ENCODE results near the gene DCPS. TPM values are rescaled to one million over a fixed set of nuclear protein-coding genes. Genes with fewer than 3 reads are reported as not detected.
"Not testable (repeated sequence)": the region's sequence is repeated elsewhere in the genome, so short reads cannot be mapped to it uniquely, and the experiment has no call there.

Gene DCPS
- total RNA-seq, 1 donor from 2014 or later: 10.7 TPM

DNA sequence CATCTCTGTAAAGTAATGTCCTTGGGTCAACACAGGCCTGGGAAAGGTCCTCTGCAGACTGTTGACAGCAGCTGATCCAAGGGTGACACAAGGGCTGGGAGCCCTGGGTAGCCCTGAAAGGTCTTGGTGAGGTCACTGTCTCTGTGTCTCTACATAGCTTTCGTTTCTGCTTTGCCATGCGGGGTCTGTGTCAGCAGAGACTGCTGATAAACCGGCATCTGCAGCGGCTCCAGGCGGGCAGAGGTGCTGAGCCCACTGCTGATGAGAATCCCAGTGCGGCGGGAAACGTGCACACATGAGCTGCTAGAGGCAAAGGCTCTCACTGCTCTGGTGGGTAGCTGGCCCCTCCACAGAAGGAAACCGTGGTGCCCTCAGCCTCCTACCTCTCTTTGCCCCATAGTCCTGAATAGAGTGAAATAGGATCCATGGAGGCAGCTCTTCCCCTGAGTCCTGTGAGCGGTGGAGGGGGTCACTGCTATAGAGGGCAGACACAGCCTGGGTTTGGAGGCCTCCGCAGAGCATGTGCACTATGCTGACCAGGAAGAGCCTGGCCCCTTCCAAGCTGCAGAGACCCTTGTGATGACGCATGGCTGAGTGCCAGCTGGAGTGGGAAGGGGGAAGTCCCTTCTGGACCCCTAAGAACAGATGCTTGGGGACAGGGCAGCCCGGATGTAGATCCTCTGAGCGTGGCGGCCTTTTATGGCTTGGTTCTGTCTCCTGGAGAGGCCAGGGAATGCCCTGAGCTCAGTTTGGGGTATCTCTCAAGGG, 33.8 kb downstream of the DCPS start:
- intact Hi-C loops (cut with DNase I): no loop called here
- DNase-seq (peak; percentile 40), ATAC-seq (ENCODE audit: poor library complexity) (no peak)

DNA sequence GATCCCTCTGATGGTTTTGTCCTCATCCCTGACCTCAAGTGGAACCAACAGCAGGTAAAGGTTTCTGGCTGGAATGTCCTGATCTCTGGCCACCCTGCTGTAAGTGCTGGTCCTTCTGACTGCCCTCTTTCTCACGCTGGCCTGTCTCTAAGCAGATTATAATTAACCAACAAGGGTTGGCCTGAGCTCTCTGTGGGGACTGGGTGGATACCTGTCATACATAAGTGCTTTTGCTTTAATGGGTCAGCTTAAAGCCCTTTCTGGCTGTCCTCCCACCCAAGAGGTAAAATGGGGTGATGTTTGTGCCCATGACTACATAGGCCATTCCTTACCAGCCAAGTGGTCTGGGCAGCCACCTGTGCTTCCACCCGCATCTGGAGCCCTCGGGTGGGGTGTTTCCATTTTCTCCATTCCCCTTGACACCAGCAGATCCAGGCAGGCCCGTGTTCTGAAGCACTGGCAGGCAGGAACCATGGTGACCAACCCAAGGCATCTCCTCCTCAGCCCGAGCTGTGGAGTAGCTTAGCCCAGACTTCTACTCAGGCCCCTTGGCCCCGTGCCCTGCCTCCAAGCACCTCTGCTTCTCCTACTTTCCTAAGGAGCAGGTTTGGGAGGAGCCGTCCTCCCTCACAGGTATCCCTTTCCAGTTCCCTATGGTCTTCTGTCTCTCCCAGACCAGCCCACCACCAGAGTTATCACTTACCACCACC, 34.6 kb downstream of the DCPS start:
- ATAC-seq (ENCODE audit: poor library complexity) (no peak), DNase-seq (peak; percentile 34)
- intact Hi-C loops (cut with DNase I): no loop called here

DNA sequence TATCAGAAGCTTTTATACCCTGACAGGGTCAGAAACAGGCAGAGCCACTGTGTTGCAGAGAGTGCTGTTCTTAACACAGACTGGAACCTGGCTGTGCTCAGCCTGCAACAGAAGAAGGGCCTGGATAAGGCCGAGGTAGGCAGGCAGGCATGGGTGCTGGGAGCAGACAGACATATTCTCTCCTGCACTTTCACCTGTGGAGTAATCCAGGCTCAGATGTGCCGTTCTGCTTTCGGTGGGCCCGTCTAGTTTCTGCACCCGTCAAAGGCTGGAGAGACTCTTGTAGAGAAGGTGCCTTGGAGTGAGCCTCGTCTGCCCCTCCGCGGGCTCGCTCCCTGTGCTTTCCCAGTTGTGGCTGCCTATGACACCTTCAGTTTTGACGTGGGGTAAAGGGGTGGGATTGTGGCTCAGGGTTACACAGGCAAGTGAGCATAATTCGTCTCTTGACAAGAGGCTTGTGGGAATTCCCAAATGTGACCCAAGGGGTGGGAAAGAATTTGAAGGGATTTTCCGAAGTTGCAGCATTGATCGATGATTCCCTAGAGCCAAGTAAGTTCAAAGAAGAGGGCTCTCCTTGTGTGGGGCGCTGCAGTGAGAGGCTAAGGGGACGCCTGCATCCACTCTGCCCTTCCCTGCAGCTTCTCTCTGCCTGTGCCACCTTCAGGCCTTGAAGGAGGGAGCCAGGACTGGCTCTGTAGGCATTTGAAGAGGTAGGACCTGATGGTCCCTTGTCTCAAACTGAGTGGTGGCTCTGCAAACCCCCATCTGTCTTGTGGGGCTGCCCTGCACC, 35.4 kb downstream of the DCPS start:
- peak; percentile 28 for DNase-seq
- intact Hi-C loops (cut with DNase I): no loop called here
- no peak for ATAC-seq (ENCODE audit: poor library complexity)

DNA sequence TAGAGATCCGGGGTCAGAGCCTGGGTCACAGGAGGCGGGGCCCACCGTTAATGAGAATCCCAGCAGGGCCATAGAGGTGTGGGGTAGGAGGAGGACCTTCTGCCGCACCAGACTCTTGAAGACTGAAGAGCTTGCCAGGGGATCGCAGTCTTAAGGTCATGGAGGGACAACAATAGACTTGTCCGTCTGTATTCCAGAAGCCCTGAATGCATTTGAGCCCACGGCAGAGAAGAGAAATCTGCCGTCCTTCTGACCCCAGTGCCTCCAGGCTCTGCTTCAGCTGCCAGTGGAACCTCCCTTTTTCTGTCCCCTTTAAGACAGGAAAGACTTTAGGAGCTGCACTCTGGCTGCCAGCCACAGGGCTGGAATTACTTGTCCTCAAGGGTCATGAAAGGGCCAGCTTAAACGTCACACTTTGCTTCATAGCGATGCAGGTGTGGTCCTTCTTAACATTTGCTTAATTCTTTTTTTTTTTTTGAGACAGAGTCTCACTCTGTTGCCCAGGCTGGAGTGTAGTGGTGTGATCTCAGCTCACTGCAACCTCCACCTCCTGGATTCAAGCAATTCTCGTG, 36.1 kb downstream of the DCPS start:
- DNase-seq (peak; percentile 88), ATAC-seq (ENCODE audit: poor library complexity) (peak; percentile 71)
- intact Hi-C loops (cut with DNase I): no loop called here

DNA sequence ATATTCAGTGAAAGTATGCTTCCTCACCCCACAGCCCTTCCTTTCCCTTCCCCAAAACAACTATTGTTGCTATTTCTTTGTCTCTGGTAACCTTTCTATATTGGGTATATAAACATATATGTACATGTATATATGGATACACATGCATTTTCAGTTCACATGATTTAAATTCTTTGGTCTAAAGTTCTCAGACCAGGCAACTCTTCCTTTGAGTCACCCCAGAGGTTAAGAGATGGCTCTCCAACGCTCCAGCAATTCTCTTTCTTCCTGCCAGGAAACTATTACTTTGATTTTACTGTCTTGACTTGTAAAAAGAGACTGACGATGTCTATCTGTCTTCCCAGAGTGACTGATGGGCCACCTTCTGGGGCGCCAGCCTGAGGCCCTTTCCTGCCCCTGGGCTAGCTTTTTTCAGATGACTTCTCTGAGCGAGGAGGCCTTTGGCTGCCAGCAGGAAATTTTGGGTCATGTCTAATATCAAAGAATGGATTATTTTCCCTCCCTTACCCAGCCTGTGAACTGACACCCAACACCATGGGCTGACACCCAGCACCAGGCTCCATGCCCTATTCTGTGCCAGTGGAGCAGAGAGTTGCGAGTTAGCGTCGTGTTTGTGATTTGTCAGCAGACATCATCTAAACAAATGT, 37.2 kb downstream of the DCPS start:
- DNase-seq (peak; percentile 12), ATAC-seq (ENCODE audit: poor library complexity) (no peak)
- intact Hi-C loops (cut with DNase I): no loop called here

DNA sequence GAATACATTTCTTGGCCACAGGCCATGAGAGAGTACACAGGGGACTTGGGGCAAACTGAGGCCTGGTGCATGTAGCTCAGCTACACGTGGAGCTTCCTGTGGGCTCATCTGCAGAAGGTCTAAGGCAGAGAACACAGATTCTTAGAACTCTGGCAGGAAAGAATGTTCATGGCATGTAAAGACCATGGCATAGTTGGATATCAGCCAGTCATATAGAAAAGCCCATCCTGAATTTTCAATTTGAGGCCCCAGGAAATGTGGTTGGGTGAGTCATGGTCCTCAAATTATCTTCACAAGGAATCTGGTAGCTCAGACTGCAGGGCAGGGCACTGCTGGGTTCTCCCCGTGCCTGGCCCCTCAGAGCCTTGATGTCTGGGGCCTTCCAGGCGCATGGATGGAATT, 37.9 kb downstream of the DCPS start:
- no peak for ATAC-seq (ENCODE audit: poor library complexity)
- peak; percentile 28 for DNase-seq
- intact Hi-C loops (cut with DNase I): no loop called here

DNA sequence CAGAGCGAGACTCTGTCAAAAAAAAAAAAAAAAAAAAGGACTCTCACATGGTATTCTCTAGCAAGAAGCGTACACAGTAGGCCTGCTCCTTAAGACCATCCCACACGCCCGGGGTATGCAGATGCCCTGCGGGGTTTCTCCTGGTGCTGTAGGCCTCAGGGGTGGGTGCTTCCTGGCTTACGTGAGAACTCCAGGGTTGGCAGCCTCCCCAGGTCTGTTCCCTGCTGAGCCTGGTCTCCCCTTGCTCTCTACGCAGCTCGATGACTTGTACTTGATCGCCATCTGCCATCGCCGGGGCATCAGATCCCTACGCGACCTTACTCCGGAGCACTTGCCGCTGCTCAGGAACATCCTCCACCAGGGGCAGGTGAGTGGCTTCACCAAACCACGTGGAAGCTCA, 39.2 kb downstream of the DCPS start:
- ATAC-seq (ENCODE audit: poor library complexity) (no peak), DNase-seq (peak; percentile 26)
- intact Hi-C loops (cut with DNase I): no loop called here

DNA sequence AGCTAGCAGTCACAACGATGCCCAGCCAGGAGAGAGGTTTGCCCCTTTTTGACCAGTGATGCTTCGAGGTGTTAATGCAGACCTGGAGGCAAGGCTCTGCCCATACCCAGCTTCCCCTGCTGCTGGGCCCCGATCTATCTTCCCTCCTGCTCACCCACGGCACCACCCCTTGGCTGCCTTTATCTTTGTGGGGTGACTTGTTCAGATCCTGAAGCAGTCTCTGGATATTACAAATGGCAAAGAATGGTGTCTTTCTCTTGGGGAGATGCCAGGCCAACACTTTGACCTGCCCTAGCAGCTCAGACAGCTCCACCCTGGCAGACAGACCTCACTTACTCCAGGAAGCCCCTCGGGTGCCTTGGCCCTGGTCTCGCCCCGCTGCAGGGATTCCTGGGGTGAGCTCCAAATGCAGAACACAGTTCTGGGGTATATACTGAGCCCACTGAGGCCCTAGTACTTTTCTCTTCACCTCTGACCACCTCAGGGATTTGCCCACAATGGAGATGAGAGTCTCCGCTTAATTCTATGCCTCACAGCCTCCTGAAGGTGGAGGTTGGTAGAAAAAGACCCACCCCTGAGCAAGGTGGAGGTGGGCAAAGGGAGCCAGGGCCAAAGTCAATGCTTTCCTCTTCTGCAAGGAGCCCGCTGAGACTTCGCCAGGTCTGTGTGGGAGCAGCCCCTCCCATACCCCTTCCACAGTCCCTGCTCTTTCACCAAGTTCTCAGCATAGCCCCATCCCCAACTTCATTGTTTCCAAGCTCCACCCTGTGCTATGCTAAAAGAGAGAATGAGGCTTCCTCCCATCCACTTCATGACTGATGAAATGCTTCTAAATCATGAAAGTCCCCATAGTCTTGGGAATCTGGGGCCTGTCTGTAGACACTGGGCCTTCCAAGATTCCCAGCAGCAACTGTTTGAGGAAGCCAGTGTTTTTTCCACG, 40.6 kb downstream of the DCPS start:
- intact Hi-C loops (cut with DNase I): no loop called here
- ATAC-seq (ENCODE audit: poor library complexity) (no peak), DNase-seq (peak; percentile 20)

DNA sequence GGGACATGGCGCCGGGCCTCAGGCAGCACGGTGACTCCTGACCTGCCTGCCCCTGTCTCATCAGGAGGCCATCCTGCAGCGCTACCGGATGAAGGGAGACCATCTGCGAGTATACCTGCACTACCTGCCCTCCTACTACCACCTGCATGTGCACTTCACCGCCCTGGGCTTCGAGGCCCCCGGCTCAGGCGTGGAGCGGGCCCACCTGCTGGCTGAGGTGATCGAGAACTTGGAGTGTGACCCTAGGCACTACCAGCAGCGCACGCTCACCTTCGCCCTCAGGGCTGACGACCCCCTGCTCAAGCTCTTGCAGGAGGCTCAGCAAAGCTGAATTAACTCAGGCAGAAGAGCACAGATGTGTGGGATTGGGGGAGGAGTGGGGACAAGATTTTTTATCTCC, 41.4 kb downstream of the DCPS start:
- intact Hi-C loops (cut with DNase I): no loop called here
- DNase-seq: peak; percentile 42

DNA sequence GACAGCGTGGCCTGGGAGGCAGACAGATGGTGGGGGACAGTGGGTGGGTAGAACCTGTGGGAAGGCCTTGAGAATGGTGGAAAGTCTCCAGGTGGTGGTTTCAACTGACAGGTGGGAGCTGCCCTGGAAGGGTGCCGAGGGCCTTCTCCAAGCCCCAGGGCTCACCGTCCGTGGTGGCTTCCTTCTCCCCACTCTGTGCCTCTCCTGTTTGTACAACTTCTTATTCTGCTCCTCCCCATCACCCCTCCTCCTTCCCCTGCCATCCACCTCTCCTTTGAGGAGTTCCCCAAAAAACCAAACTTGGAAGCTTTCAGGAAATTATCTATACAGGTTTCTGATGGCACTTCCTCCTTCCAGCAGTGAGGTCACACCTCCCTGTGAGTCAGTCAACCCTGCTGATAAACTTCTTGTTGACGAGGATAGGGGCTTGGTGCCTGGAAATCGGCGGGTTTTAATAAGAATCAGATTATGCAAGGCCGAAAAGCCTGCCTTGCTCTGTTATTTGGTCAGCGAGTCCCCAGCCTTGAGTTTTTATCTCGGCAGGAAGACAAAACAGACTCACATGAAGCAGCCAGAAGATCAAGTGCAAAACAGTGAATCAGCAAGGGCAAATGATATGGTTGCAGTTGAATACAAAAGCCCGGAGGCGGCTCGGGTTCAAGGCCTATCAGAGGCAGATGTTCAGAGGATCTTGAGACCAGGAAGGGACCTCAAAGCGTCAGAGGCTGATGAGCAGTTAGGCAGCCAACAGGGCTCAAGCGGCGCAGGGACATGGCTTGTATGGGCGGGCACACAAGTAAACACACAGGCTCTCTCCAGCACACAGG, 42.1 kb downstream of the DCPS start:
- peak; percentile 52 for ATAC-seq (ENCODE audit: poor library complexity)
- peak; percentile 74 for DNase-seq
- intact Hi-C loops (cut with DNase I): no loop called here

More for the DNA sequence above, 41.4 kb downstream of the DCPS start:
- ATAC-seq (ENCODE audit: poor library complexity): no peak

DNA sequence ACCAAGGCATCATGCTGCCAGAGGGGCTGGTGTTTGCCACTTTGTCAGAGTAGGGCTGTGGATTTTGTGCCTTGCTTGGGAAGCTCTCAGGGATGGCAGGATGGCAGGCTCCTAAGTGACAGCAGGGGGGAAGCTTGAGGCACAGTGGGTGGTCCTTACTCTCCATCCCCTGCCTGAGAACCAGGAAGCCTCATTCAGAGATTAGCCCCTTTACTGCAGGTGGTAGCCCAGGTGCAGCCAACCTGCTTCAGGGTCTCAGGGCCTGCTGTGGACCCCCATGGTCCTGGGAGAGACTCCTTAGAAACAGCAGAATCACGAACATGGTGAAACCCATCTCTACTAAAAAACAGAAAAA, 42.7 kb downstream of the DCPS start:
- intact Hi-C loops (cut with DNase I): no loop called here
- DNase-seq (no peak), ATAC-seq (ENCODE audit: poor library complexity) (no peak)

DNA sequence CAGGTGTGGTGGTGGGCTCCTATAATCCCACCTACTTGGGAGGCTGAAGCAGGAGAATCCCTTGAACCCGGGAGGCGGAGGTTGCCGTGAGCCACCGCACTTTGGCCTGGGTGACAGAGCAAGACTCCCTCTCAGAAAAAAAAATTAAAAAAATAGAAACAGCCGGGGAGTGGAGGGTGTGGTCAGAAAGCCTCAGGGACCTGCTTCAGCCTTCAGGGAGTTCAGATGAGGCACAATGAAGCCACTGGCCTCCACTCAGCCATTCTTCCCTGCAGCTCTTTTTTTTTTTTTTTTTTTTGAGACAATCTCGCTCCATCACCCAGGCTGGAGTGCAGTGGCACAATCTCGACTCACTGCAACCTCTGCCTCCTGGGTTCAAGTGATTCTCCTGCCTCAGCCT, 43.1 kb downstream of the DCPS start:
- intact Hi-C loops (cut with DNase I); ATAC-seq (ENCODE audit: poor library complexity); DNase-seq: not testable (repeated sequence)

DNA sequence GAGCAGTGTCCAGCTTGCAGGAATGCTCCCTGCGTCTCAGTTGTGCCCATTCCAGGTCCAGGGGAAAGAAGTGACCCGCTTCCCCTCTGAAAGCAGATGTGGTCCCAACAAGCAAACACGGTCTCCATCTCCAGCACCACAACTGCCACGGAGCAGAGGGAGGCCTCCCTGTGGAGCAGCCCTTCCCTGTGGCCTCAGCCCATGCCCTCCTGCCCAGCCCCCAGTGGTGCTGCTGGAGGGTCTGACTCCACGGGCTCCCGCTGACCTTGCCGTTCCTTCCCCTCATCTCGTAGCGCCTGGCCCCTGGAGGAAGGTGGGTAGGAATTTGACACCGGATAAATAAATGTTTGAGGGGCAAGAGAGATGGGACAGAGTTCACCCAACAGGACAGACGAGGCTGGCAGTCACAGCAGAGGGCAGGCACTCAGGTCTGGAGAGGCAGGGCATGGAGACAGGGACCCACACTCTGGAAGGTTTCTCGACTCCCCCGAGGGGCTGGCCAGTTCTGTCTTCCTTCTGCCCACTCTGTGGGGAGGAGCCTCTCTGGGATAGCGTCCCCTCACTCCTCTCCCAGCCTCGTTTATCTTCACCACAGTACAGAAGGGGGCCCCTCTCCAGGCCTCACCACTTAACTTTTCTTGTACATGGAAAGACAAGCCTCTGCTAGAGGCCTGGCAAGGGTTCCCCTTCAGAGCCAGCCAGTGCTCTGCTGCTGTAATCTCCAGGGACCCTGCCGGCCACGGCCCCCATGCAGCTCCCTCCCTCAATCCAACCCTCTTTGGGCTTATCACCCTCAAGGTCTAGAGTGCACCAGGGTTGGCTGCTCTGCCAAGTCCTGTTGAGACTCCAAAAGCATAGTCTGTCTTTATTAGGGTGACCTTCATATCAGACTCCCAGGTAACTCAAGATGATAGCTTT, 44.1 kb downstream of the DCPS start:
- ATAC-seq (ENCODE audit: poor library complexity) (peak; percentile 40), DNase-seq (no peak)
- intact Hi-C loops (cut with DNase I): no loop called here

DNA sequence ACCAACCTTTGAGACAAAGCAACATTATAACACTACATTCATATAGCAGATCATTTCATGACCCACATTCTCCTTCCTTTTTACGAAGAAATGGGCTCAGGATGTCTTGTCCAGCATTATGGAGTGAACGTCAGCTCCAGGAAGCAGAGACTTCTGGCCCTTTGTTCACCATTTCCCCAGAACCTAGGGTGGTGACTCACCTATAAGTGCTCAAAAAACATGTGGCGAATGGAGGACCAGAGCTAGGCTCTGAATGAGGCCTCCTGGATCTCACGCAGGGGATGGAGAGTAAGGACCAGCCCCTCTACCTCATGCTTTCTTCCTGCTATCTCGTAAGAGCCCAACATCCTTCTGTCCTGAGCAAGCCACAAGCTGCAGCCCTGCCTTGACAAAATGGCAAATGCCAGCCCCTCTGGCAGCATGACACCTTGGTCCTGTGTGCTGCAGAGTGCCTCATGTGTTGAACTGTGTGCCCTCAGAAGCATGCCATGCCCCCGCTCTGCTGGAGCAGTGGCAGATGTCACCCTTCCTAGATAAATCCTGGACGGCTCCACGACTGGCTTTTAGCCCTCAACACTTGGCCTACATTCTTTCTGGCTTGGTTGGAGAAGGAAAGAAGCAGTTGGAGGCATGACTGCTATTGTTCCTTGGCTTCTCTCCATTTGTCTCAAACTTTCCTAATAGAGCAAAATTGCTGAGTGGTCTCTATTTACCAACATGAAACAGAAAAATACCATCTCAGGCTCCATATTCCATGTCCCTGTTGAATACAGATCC, 45.1 kb downstream of the DCPS start:
- peak; percentile 82 for ATAC-seq (ENCODE audit: poor library complexity)
- DNase-seq: peak; percentile 76
- intact Hi-C loops (cut with DNase I): no loop called here

DNA sequence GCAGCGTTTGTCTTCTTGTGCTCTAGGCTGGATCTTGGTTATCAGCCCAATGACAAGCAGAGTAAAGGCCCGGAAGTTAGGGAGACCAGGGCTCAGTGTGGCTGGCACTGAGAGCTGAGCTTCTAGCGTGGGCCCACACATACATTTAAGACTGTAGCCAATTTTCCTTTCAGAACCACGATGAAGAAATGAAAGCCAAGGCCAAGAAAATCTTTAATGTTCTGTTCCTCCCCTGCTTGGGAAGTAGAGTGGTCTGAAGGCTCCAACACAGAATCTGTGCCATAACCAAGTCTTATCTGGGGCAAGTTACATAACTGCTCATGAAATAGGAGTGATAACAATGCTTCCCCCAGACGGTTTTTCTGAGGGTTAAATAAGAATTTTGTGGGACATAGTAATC, 47.0 kb downstream of the DCPS start:
- no peak for ATAC-seq (ENCODE audit: poor library complexity)
- intact Hi-C loops (cut with DNase I): no loop called here
- no peak for DNase-seq
